K562 (cell line): ENCODE results near the gene HEMGN. TPM values are rescaled to one million over a fixed set of nuclear protein-coding genes. Genes with fewer than 3 reads are reported as not detected.
A peak's percentile ranks its signal among the peaks of the same experiment; 100 is the strongest.

Source experiments
- ATAC-seq: fragments of 200-7000 bp; cut with Tn5 transposase; 3 replicates; pipeline ENCODE4 v1.9.1; 2020; ENCODE audit warnings: moderate library complexity
- BruUV-seq: library from RNA; stranded (reverse); fragments of 400-500 nt; replicated peaks from 2 replicates; lab custom pipeline; 2021; lab: Mats Ljungman, UMichigan
- CTCF ChIA-PET: fragments of 300-600 bp; formaldehyde crosslinking; extraction: SDS; loops from one replicate; lab custom pipeline; 2021; ENCODE audit warnings: low intra/inter-chr PET ratio; lab: Yijun Ruan, JAX
- POLR2A ChIA-PET: fragments of 300-600, 350-650 bp; sonication (Branson Sonifier 250); formaldehyde crosslinking; extraction: SDS; loops from one replicate; lab custom pipeline; 2021; ENCODE audit warnings: antibody characterized with exemption, inconsistent platforms; lab: Yijun Ruan, JAX
- DNase-seq, 4 experiments: peaks; one replicate each; pipeline versions ENCODE4 v3.0.0 to v3.0.0-alpha.2; 2011 to 2018; ENCODE audit warnings: low spot score in 3 of 4, mixed read lengths in 3 of 4; ENCODE audit errors: extremely low read depth in 1 of 4
- FAIRE-seq: peaks from 2 replicates; lab custom pipeline; 2011; peaks lifted over from hg19 to GRCh38; lab: Jason Lieb, UNC
- H2AFZ ChIP-seq: 2 replicates; pipeline ENCODE4 v1.6.0; 2011; ENCODE audit warnings: low read depth, low read length, control low read depth, inconsistent platforms
- H3K27ac ChIP-seq: fragments of 200-600 bp; 3 replicates; pipeline ENCODE4 v1.8.0; 2011; ENCODE audit warnings: low read depth, mild to moderate bottlenecking, control low read depth, inconsistent platforms, low read length, moderate library complexity, mixed read lengths; ENCODE audit errors: extremely low read depth
- H3K27me3 ChIP-seq, 2 experiments: fragments of 300-600 bp in 1 of 2; 2 replicates in 1 of 2; 3 replicates in 1 of 2; pipeline versions ENCODE4 v1.6.0 to v1.8.0; 2011; ENCODE audit warnings: inconsistent platforms in 2 of 2, low read length in 2 of 2, mild to moderate bottlenecking in 1 of 2, mixed read lengths in 1 of 2, moderate library complexity in 1 of 2; ENCODE audit not compliant: control insufficient read depth in 2 of 2, insufficient read depth in 2 of 2
- H3K36me3 ChIP-seq: fragments of 300-600 bp; 3 replicates; pipeline ENCODE4 v1.8.0; 2011; ENCODE audit warnings: mild to moderate bottlenecking, low read length, inconsistent platforms; ENCODE audit not compliant: control insufficient read depth, insufficient read depth
- H3K4me1 ChIP-seq, 2 experiments: fragments of 200-600 bp in 1 of 2; replicated peaks in 1 of 2; 2 replicates in 1 of 2; 3 replicates in 1 of 2; pipeline versions ENCODE4 v1.5.1 to v1.8.0; 2011; ENCODE audit warnings: inconsistent platforms in 2 of 2, low read length in 2 of 2, mild to moderate bottlenecking in 1 of 2, mixed read lengths in 1 of 2, moderate library complexity in 1 of 2; ENCODE audit not compliant: control insufficient read depth in 2 of 2, insufficient read depth in 2 of 2
- H3K4me2 ChIP-seq: 2 replicates; pipeline ENCODE4 v1.6.1; 2011; ENCODE audit warnings: low read length, control low read depth, inconsistent platforms, mixed read lengths; ENCODE audit not compliant: insufficient read depth
- H3K4me3 ChIP-seq: fragments of 200-600 bp; sonication (generic), shearing (Covaris generic); 2 replicates; pipeline ENCODE4 v1.5.1; 2016; ENCODE audit warnings: control low read depth, inconsistent platforms
- H3K79me2 ChIP-seq: fragments of 200-600 bp; 3 replicates; pipeline ENCODE4 v1.8.0; 2011; ENCODE audit warnings: low read length, inconsistent platforms; ENCODE audit not compliant: control insufficient read depth, insufficient read depth
- H3K9ac ChIP-seq, 2 experiments: 2 replicates each; pipeline versions ENCODE4 v1.6.0 to v1.6.1; 2011; ENCODE audit warnings: low read depth in 2 of 2, low read length in 2 of 2, control low read depth in 1 of 2, inconsistent platforms in 1 of 2, mild to moderate bottlenecking in 1 of 2, mixed read lengths in 1 of 2; ENCODE audit not compliant: insufficient read depth in 1 of 2
- H3K9me1 ChIP-seq: one replicate; pipeline ENCODE4 v1.6.0; 2011; ENCODE audit warnings: inconsistent platforms, mild to moderate bottlenecking, low read length, moderate library complexity; ENCODE audit not compliant: control insufficient read depth, insufficient read depth
- H3K9me3 ChIP-seq: replicated peaks from 2 replicates; pipeline ENCODE4 v1.5.1; 2011; ENCODE audit warnings: low read depth, low read length, inconsistent platforms; ENCODE audit not compliant: control insufficient read depth, insufficient read depth
- H4K20me1 ChIP-seq: replicated peaks from 2 replicates; pipeline ENCODE4 v1.6.1; 2011; ENCODE audit warnings: low read length, inconsistent platforms, mixed read lengths; ENCODE audit not compliant: control insufficient read depth, insufficient read depth
- ARID1B ChIP-seq: fragments of 450-650 bp; IDR thresholded peaks from 2 replicates; pipeline ENCODE4 v1.6.1; 2016; ENCODE audit warnings: antibody characterized with exemption, mild to moderate bottlenecking, inconsistent platforms
- ATF7 ChIP-seq: fragments of 450-650 bp; IDR thresholded peaks from 2 replicates; pipeline ENCODE4 v1.7.1; 2014; ENCODE audit warnings: mild to moderate bottlenecking, moderate library complexity
- BDP1 ChIP-seq: IDR thresholded peaks from 3 replicates; pipeline ENCODE4 v1.6.1; 2011; ENCODE audit not compliant: insufficient read length, insufficient read depth
- BRD4 ChIP-seq: fragments of 200-600 bp; sonication (generic); IDR thresholded peaks from 2 replicates; pipeline ENCODE4 v1.6.1; 2017; ENCODE audit warnings: inconsistent platforms
- CREM ChIP-seq: IDR thresholded peaks from 2 replicates; pipeline ENCODE4 v1.6.1; 2014; ENCODE audit warnings: antibody characterized with exemption, low read depth
- CTBP1 ChIP-seq: fragments of 450-650 bp; IDR thresholded peaks from 2 replicates; pipeline ENCODE4 v1.6.1; 2016; ENCODE audit warnings: borderline replicate concordance
- DMBX1 ChIP-seq: fragments of 250-450 bp; sonication (Bioruptor Pico); IDR thresholded peaks from 2 replicates; pipeline ENCODE4 v1.8.0; 2022; ENCODE audit warnings: inconsistent platforms, mild to moderate bottlenecking, moderate library complexity, borderline replicate concordance
- E2F6 ChIP-seq, 2 experiments: IDR thresholded peaks; 2 replicates each; pipeline ENCODE4 v1.6.1; 2011; ENCODE audit warnings: borderline replicate concordance in 1 of 2, control low read depth in 1 of 2, low read depth in 1 of 2, low read length in 1 of 2, mild to moderate bottlenecking in 1 of 2, mixed read lengths in 1 of 2, moderate library complexity in 1 of 2; ENCODE audit not compliant: insufficient read depth in 1 of 2, insufficient read length in 1 of 2, poor library complexity in 1 of 2, severe bottlenecking in 1 of 2; ENCODE audit errors: extremely low read depth in 1 of 2
- EP300 ChIP-seq: IDR thresholded peaks from 2 replicates; pipeline ENCODE4 v1.6.1; 2012; ENCODE audit warnings: low read length, improper control_type of control experiment
- EP400 ChIP-seq: fragments of 450-650 bp; IDR thresholded peaks from 2 replicates; pipeline ENCODE4 v1.6.1; 2017; ENCODE audit warnings: antibody characterized with exemption, mild to moderate bottlenecking, moderate library complexity
- LEF1 ChIP-seq: fragments of 450-650 bp; IDR thresholded peaks from 2 replicates; pipeline ENCODE4 v1.6.1; 2016; ENCODE audit warnings: mild to moderate bottlenecking
- MAFK ChIP-seq: IDR thresholded peaks from 2 replicates; pipeline ENCODE4 v1.6.1; 2011; ENCODE audit warnings: low read length, improper control_type of control experiment
- MITF ChIP-seq: IDR thresholded peaks from 2 replicates; pipeline ENCODE4 v1.6.1; 2014; ENCODE audit warnings: antibody characterized with exemption
- NFIC ChIP-seq: fragments of 450-650 bp; IDR thresholded peaks from 2 replicates; pipeline ENCODE4 v1.6.1; 2017; ENCODE audit warnings: mild to moderate bottlenecking, inconsistent platforms
- NRF1 ChIP-seq, 2 experiments: fragments of 450-650 bp; IDR thresholded peaks in 1 of 2; conservative IDR thresholded peaks in 1 of 2; 2 replicates each; pipeline ENCODE4 v1.6.1; 2014; ENCODE audit warnings: mild to moderate bottlenecking in 2 of 2
- SMARCA5 ChIP-seq: fragments of 450-650 bp; IDR thresholded peaks from 2 replicates; pipeline ENCODE4 v1.6.1; 2016
- SRF ChIP-seq, 2 experiments: fragments of 250-450, 450-650 bp in 1 of 2; sonication (Bioruptor Pico) in 1 of 2; sonication (generic) in 1 of 2; formaldehyde crosslinking; IDR thresholded peaks; 2 replicates each; pipeline versions ENCODE4 v1.5.0 to v1.5.1; 2020 to 2022; ENCODE audit warnings: mild to moderate bottlenecking in 1 of 2, missing genetic modification reagents in 1 of 2
- TCF15 ChIP-seq: fragments of 250-450 bp; sonication (Bioruptor Pico); IDR thresholded peaks from 2 replicates; pipeline ENCODE4 v1.8.0; 2022; ENCODE audit warnings: moderate library complexity, mild to moderate bottlenecking, inconsistent platforms
- ZNF511 ChIP-seq: sonication (generic); formaldehyde crosslinking; IDR thresholded peaks from 2 replicates; pipeline ENCODE4 v1.8.0; 2022; ENCODE audit warnings: mild to moderate bottlenecking, missing genetic modification reagents
- WGBS: fragments of 100-300 bp; shearing (Covaris generic); methylation state at CpG from one replicate; pipeline ENCODE4 v1.1.6; 2016; ENCODE audit warnings: low coverage, mixed read lengths; ENCODE audit not compliant: insufficient coverage; ENCODE audit errors: missing lambda C conversion rate; 5-methylcytosine and 5-hydroxymethylcytosine counted together
- in situ Hi-C: fragments of 300-500 bp; cut with MboI; formaldehyde crosslinking; loops from 4 replicates; pipeline ENCODE4 v1.15.0; 2018; ENCODE audit warnings: inconsistent platforms, mixed read lengths
- intact Hi-C: fragments of 100-400 bp; cut with micrococcal nuclease; formaldehyde crosslinking; loops from 2 replicates; pipeline ENCODE4 v1.14.2; 2022
- polyA plus RNA-seq, 8 experiments: library from polyadenylated mRNA; depleted of rRNA in 4 of 8; stranded (reverse) in 5 of 8; unstranded in 3 of 8; fragments of >200 nt; fragmentation: Nextera tagmentation in 2 of 8; fragmentation: Illumina TruSeq in 1 of 8; extraction: Ambion mirVana in 2 of 8; extraction: Trizol in 1 of 8; gene quantifications; 2 replicates each; pipeline versions ENCODE4 v1.2.1 to v1.2.3, GENCODE V29; 2011 to 2014; ENCODE audit warnings: inconsistent platforms in 1 of 8, missing spikeins in 1 of 8
- total RNA-seq, 7 experiments: library from RNA; depleted of rRNA in 6 of 7; stranded (reverse); fragments of >200 nt in 6 of 7; fragmentation: Illumina TruSeq in 2 of 7; extraction: Trizol in 2 of 7; gene quantifications; 2 replicates each; pipeline versions ENCODE4 v1.2.1 to v1.2.3, GENCODE V29; 2011 to 2021; ENCODE audit warnings: low replicate concordance in 1 of 7

Gene HEMGN
- total and polyA plus RNA-seq, 9 of the 15 experiments (the other 6 are each of a cell fraction or from before 2014, with no cell fraction given) = 56.3 to 258 (median 137) TPM

- peaks cover 47% of the 10 kb centered on the region for H3K79me2 ChIP-seq
- H3K27ac ChIP-seq = peak overlapping the region; percentile 99
- no peaks in the 10 kb centered on the region for H4K20me1 ChIP-seq
- no TSS peak for BruUV-seq
- DNase-seq (peak in 2 of 4 experiments; percentile 46 to 86), ATAC-seq (peak; percentile 47), FAIRE-seq (peak; percentile 80)
- no peaks in the 10 kb centered on the region for H3K27me3 ChIP-seq
- no peaks in the 10 kb centered on the region for H3K9me1 ChIP-seq
- POLR2A ChIA-PET = interaction anchor here (0.5 to 6.2 kb wide), 14 partner anchors 10 to 285 kb away, joined by 3 to 84 read pairs (median 4); partner anchors contain the start of genes HEMGN, NANS and TRMO
- H3K9me3 ChIP-seq = no peaks in the 10 kb centered on the region; the same call in 1 of the 2 replicates
- 5% methylated on average over 4 of the region's 4 CpGs for WGBS
- intact Hi-C loops = loop anchor here (5.0 kb wide), 1 partner anchor 277 kb away; the partner anchor contains the start of gene TBC1D2
- H3K36me3 ChIP-seq = peaks cover under 1% of the 10 kb centered on the region; the same call in 2 of the 3 replicates
- H3K4me3 ChIP-seq = no peak overlapping the region
- CTCF ChIA-PET = no interaction called here
- peak overlapping the region; percentile 18 to 99; a peak in 3 of 4 replicates for H3K9ac ChIP-seq
- in situ Hi-C loops = no loop called here
- peak overlapping the region; percentile 80 for H2AFZ ChIP-seq
- peak overlapping the region; percentile 73 for H3K4me2 ChIP-seq
- peaks cover 36 to 38% of the 10 kb centered on the region in 2 experiments; a peak in 4 of 5 replicates for H3K4me1 ChIP-seq
- 0 out of 2 replicates have a peak, but pooled peaks have one; percentile 19 for TF ChIP-seq MITF
- TF ChIP-seq SMARCA5 = no peak
- 0 out of 4 replicates have a peak, but pooled peaks of 1 of the 2 experiments have one; percentile 55 for TF ChIP-seq SRF (CRISPR knock-in tag; IDR thresholded peaks at IDR 0.05)
- peak; percentile 78; the same call in 1 of the 2 replicates for TF ChIP-seq DMBX1 (CRISPR knock-in tag)
- TF ChIP-seq NRF1 (conservative IDR thresholded peaks at IDR 0.05 in 1 of 2, IDR thresholded peaks at IDR 0.05 in 1 of 2) = peak; percentile 11 to 38; a peak in 3 of 4 replicates
- no peak for TF ChIP-seq TCF15 (CRISPR knock-in tag)
- TF ChIP-seq MAFK = peak; percentile 30; the same call in 1 of the 2 replicates
- TF ChIP-seq NFIC = peak; percentile 59
- peak; percentile 69; the same call in 1 of the 2 replicates for TF ChIP-seq LEF1
- 0 out of 2 replicates have a peak, but pooled peaks have one; percentile 14 for TF ChIP-seq CTBP1
- TF ChIP-seq EP400 = peak; percentile 70
- TF ChIP-seq BRD4 = no peak
- peak; percentile 75 for TF ChIP-seq EP300
- TF ChIP-seq ATF7 = peak; percentile 77
- 0 out of 2 replicates have a peak, but pooled peaks have one; percentile 21 for TF ChIP-seq CREM
- 0 out of 2 replicates have a peak, but pooled peaks have one; percentile 35 for TF ChIP-seq ARID1B
- no peak for TF ChIP-seq BDP1
- TF ChIP-seq ZNF511 = no peak
- peak in 1 of 2 experiments; percentile 47 for TF ChIP-seq E2F6 (IDR thresholded peaks at IDR 0.05; ENCODE audit: borderline replicate concordance in 1 of 2, extremely low read depth in 1 of 2, insufficient read depth in 1 of 2, insufficient read length in 1 of 2, low read depth in 1 of 2, low read length in 1 of 2, poor library complexity in 1 of 2, severe bottlenecking in 1 of 2)
Observed at GRCh38 chr9:97980479-97980803, 42.5 kb upstream of the HEMGN start.
